Measurements from ENCODE around the gene EVC. TPM values are rescaled to one million over a fixed set of nuclear protein-coding genes. Genes with fewer than 3 reads are reported as not detected.
A peak's percentile ranks its signal among the peaks of the same experiment; 100 is the strongest.
"Not testable (repeated sequence)": the region's sequence is repeated elsewhere in the genome, so short reads cannot be mapped to it uniquely, and the experiment has no call there.

EVC gene
- total RNA-seq, 1 experiment from 2014 or later: 9.1 TPM

DNA sequence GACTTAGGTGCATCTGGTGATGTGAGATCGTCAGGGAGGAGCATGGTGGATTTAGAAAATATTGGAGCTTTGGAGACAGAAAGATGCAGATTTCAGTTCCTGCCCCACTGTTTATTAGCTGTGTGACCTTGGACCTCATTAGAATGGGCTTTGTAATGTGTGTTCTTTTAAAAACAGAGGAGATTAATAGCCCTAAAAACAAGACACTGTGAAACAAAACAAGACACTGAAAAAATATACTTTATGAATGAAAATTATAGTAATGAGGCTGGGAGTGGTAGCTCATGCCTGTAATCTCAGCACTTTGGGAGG is 79.5 kb downstream of the EVC start:
- in situ Hi-C loops (cut with HindIII; ENCODE audit: low pct_unique_long_range_greater_than_20kb, low sequenced_read_pairs): no loop called here

DNA sequence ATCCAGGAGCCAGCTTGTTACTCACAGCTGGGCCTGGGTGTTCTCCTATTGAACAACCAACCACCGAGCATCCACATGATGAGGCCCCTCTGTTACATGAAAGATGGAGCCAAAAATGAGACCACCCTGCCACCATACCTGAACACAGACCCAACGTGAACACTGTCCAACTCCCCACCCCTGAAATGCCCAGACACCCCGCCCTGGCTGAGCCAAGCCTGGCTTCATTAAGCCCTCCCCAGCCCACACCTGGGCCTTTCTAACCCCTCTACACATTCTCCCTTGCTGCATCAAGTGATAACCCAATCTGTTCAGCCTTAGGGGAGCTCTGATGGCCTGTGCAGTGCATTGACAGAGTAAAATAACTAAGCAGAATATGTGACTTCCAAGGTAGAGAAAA is 80.7 kb downstream of the EVC start:
- in situ Hi-C loops (cut with HindIII; ENCODE audit: low pct_unique_long_range_greater_than_20kb, low sequenced_read_pairs): no loop called here
- no peak for DNase-seq (ENCODE audit: low read depth, low spot score)

More for the DNA sequence above, 79.5 kb downstream of the EVC start:
- no peak for DNase-seq (ENCODE audit: low read depth, low spot score)

DNA sequence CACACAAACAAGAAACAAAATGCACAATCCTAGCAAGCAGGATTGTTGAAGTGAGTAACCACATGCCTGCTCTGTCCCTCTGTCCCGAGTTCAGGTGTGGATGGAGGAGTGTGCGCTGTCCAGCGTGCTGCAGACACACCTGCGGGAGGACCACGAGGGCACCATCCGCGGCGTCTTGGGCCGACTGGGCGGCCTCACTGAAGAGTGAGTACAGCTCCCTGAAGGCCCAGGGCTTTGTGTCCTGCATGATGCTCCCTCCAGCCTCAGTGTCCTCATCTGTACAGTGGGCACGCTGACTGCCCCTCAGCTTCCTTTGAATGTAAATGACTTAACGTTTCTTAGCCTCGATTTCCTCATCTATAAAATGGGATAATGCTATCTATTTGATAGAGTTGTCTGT is 82.5 kb downstream of the EVC start:
- no peak for DNase-seq (ENCODE audit: low read depth, low spot score)
- in situ Hi-C loops (cut with HindIII; ENCODE audit: low pct_unique_long_range_greater_than_20kb, low sequenced_read_pairs): no loop called here

DNA sequence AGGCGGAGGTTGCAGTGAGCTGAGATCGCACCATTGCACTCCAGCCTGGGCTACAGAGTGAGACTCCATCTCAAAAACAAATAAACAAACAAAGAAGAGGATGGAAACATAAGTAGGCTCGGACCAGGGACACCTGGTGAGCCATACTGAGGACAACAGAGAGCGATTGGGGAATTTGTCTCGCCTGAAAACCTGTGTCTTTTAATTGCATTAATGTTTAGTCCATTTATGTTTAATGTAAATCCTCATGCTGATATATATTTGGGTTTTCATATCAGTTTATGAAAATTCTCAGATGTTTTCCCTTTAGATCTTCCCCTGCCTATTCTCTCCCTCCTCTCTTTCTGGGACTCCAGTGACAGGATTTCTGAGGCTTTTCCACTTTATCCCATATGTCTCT is 84.6 kb downstream of the EVC start:
- no peak for DNase-seq (ENCODE audit: low read depth, low spot score)
- in situ Hi-C loops (cut with HindIII; ENCODE audit: low pct_unique_long_range_greater_than_20kb, low sequenced_read_pairs): no loop called here

DNA sequence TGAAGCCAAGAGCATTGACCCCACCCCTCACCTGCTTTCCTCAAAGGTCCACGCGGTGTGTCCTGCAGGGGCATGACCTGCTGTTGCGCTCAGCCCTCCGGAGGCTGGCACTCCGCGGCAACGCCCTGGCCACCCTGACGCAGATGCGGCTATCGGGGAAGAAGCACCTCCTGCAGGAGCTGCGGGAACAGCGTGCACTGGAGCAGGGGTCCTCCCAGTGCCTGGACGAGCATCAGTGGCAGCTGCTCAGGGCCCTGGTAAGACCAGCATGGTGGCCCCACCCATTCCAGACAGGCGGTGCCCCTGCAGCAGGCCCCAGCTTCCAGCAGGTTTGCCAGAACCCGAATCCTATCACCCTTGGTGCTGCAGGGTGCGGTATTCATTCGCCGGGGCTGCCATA is 86.0 kb downstream of the EVC start:
- in situ Hi-C loops (cut with HindIII; ENCODE audit: low pct_unique_long_range_greater_than_20kb, low sequenced_read_pairs): no loop called here
- no peak for DNase-seq (ENCODE audit: low read depth, low spot score)

DNA sequence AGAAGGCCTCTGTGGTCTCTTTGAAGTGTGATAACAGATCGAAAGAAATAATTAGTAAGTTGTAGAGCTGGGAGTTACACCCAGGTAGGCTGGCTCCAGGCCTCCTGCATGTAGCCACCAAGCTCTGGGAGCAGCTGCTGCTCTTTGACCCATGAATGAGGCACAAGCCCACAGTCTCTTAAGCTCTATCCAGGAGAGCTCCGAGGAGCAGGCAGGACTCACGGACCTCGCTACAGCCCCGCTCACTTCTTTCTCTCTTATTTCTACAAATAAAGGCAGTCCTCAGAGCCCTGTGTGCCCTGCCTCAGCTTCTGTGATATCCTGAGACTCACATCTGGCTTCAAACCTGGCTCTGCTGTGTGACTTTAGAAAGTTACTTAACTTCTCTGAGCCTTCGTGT is 86.9 kb downstream of the EVC start:
- in situ Hi-C loops (cut with HindIII; ENCODE audit: low pct_unique_long_range_greater_than_20kb, low sequenced_read_pairs): no loop called here
- DNase-seq (ENCODE audit: low read depth, low spot score): no peak

DNA sequence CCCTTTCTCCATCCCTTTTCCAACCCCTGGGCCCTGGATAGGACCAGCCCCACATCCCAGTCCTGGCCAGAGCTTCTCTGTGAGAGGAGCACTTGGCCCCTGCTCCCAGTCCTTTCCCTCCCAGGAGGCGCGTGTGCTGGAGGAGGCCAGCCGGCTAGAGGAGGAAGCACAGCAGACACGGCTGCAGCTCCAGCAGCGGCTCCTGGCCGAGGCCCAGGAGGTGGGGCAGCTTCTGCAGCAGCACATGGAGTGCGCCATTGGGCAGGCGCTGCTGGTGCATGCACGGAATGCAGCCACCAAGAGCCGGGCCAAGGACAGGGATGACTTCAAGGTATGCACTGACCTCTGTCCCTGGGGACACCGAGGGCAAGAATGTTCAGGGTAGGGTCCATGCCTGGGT is 87.5 kb downstream of the EVC start:
- in situ Hi-C loops (cut with HindIII; ENCODE audit: low pct_unique_long_range_greater_than_20kb, low sequenced_read_pairs): no loop called here
- DNase-seq (ENCODE audit: low read depth, low spot score): no peak

DNA sequence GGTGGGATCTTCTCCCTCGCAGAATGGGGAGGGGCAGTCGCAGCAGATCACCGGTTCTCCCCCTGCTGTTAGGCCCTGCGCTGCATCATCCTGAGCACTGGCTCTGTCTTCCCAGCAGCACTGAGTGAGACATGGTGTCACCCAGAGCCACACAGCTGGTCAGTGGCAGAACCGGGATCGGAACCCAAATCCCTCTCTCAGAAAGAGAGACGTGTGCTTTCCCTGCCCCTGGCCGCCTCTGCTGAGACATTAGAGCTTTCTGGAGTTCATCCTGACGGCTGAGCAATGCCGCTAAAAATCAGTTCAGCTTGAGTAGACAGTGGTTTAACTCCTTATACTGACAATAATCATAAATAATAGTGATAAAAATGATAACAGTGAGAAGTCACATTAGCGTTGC is 87.9 kb downstream of the EVC start:
- in situ Hi-C loops (cut with HindIII; ENCODE audit: low pct_unique_long_range_greater_than_20kb, low sequenced_read_pairs): no loop called here

DNA sequence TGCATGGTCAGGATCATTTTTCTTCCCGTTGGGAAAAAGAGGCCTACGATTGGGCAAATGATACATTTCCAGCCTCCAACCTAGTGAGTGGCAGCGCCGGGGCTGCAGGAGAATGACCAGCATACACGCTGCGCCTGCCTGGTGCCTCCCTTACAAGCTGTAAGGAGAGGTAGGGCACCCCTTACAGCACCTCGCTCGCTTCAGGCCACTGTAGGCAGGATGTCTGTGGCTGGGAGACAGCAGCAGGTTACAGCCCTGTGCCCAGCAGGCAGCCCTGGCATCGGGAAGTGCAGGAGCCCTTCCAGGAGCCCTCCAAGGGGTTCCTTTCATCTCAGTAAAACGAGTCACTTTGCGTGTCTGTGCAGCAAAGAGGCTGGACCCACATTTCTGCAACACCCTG is 88.4 kb downstream of the EVC start:
- in situ Hi-C loops (cut with HindIII; ENCODE audit: low pct_unique_long_range_greater_than_20kb, low sequenced_read_pairs): no loop called here
- no peak for DNase-seq (ENCODE audit: low read depth, low spot score)

More for the DNA sequence above, 87.9 kb downstream of the EVC start:
- DNase-seq (ENCODE audit: low read depth, low spot score): no peak

DNA sequence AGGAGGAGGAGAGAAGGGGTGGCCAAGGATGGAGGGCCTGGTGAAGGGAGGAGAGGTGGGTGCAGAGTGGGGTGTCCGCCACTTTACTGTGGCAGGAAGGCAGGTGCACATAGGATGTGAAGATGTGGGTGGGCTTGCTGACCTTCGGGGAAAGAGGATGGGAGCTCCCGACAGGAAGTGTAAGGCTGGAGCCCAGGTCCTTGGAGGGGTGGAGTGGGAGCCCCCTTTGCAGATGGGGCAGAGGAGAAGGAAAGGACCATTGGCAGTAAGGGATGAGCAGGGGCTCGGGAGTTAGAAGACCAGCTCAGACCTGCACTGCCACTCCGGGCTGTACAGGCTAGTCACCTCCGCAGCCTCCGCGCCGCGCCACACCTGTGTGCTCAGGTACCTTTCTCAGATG is 89.5 kb downstream of the EVC start:
- in situ Hi-C loops (cut with HindIII; ENCODE audit: low pct_unique_long_range_greater_than_20kb, low sequenced_read_pairs): no loop called here

DNA sequence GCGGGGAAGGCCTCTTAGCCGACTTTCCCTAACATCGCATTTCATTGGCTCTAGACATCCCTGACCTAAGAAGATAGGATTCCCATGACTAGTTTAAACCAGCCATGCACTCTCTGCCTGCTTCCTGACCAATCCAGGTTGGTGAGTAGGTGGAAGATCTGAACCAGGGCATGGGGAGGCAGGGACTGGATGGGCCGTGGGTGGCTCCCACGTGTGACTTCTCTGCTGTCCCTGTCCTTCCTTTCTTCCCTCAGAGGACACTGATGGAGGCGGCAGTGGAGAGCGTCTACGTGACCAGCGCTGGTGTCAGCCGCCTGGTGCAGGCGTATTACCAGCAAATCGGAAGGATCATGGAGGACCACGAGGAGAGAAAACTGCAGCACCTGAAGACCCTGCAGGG is 90.7 kb downstream of the EVC start:
- no peak for DNase-seq (ENCODE audit: low read depth, low spot score)
- in situ Hi-C loops (cut with HindIII; ENCODE audit: low pct_unique_long_range_greater_than_20kb, low sequenced_read_pairs): no loop called here

More for the DNA sequence above, 89.5 kb downstream of the EVC start:
- DNase-seq (ENCODE audit: low read depth, low spot score): no peak

DNA sequence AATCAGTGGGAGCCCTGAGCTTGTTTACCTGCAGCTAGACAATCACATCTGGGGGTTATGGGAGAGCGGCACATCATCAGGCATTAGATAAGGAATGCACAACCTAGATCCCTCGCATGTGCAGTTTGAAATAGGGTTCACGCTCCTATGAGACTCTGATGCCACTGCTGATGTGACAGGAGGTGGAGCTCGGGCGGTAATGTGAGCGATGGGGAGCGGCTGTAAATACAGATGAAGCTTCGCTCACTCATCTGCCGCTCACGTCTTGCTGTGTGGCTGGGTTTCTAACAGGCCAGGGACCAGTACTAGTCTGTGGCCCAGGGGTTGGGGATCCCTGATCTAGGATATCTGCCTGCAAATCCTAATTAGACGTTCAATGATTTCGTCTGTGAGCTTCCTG is 91.6 kb downstream of the EVC start:
- in situ Hi-C loops (cut with HindIII; ENCODE audit: low pct_unique_long_range_greater_than_20kb, low sequenced_read_pairs): no loop called here
- no peak for DNase-seq (ENCODE audit: low read depth, low spot score)

DNA sequence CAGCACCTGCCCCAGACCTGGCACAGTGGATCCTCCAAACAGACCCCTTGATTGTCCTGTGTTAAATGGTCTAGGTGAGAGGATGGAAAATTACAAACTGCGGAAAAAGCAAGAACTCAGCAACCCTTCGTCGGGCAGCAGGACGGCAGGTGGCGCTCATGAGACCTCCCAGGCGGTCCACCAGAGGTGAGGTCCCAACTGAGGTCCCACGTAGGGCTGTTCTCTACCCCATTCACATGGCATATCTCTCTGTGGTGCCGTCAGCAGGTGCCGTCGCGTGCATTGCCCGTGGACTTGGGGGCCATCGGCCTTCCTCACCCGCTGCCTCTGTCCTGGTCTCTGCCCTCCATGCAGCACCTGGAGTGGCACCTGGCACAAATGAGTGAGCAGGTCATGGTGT is 93.7 kb downstream of the EVC start:
- in situ Hi-C loops (cut with HindIII; ENCODE audit: low pct_unique_long_range_greater_than_20kb, low sequenced_read_pairs): no loop called here
- peak; percentile 34 for DNase-seq (ENCODE audit: low read depth, low spot score)

DNA sequence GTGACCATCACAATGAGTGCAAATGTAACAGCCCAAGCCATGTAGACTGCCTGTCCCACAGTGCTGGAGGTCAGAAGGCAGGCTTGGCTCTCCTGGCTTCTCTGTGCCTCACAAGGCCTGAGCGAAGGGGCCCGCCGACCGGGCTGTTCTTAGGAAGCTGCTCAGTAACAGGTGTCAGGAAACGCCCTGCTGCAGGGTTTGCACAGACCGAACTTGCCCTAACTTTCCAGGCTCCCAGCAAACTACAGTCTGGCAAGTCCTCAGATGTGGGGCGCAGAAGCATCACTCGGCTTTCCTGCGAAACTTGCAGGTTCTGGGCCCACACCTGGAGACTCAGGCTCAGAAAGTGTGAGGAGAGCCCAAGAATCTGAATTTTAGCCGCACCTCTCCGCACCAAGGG is 94.3 kb downstream of the EVC start:
- DNase-seq (ENCODE audit: low read depth, low spot score): no peak
- in situ Hi-C loops (cut with HindIII; ENCODE audit: low pct_unique_long_range_greater_than_20kb, low sequenced_read_pairs): no loop called here

DNA sequence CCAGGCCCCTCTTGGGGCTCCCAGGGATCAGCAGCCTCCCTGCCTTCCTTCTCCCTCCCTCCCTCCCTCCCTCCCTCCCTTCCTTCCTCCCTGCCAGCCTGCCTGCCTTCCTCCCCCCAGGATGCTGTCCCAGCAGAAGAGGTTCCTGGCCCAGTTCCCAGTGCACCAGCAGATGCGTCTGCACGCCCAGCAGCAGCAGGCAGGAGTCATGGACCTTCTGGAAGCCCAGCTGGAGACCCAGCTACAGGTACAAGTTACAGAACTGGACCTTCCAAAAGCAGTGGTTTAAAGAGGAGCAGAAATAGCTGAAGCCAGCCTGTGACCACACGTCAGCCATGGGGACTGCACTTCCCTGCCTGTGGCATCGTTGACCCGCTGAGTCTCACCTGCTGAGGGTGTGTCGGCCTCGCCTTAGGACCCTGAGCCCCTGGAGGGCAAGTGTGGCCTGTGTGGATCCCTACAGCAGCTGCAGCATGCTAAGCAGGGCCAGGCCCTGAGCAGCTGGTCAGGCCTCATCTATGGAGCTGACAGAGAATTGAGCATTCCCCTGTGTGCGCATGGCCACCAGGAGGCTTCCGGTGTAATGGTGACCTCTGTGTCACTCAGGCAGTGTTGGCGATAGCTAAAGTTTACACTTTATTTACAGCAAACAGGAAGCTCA is 97.2 kb downstream of the EVC start:
- in situ Hi-C loops (cut with HindIII; ENCODE audit: low pct_unique_long_range_greater_than_20kb, low sequenced_read_pairs): no loop called here
- no peak for DNase-seq (ENCODE audit: low read depth, low spot score)

DNA sequence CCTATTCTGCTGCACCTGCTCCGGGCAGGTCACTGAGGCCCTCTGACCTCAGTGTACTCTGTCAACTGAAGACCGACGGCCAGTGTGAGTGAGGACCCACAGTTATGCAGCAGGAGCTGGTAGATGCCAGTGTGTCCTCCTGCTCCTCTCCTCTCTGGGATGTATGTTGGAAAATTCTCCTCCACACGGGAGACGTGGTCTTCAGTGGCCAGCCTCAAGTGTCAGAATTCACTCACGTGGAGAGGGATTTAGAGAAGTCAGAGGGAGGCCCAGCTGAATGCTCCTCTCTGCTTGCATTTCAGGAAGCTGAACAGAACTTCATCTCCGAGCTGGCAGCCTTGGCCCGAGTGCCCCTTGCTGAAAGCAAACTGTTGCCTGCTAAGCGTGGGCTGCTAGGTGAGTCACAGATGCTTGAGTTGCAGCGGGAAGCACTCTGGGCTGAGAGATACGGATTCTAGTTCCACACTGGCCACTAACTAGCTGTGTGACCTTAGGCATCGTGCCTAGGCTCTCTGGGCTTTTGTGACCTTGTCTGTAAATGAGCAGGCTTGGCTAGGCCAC is 98.3 kb downstream of the EVC start:
- DNase-seq (ENCODE audit: low read depth, low spot score): no peak
- in situ Hi-C loops (cut with HindIII; ENCODE audit: low pct_unique_long_range_greater_than_20kb, low sequenced_read_pairs): no loop called here

DNA sequence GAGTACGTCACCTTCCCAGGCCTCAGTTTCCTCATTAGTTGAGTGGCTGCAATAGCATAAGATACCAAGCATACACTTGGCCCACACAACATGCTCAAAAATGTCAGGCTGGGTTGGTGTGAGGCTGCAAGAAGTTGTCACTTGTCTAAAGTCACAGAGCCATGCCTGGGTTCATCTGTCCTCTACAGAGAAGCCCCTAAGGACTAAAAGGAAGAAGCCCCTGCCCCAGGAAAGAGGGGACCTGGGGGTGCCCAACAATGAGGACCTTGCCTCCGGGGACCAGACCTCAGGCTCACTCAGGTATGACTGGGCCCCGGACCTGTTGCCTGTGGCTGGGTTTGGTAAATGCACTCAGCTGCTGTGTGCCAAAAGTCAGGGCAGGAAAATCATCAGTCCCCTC is 99.2 kb downstream of the EVC start:
- in situ Hi-C loops (cut with HindIII; ENCODE audit: low pct_unique_long_range_greater_than_20kb, low sequenced_read_pairs): no loop called here
- DNase-seq (ENCODE audit: low read depth, low spot score): no peak

DNA sequence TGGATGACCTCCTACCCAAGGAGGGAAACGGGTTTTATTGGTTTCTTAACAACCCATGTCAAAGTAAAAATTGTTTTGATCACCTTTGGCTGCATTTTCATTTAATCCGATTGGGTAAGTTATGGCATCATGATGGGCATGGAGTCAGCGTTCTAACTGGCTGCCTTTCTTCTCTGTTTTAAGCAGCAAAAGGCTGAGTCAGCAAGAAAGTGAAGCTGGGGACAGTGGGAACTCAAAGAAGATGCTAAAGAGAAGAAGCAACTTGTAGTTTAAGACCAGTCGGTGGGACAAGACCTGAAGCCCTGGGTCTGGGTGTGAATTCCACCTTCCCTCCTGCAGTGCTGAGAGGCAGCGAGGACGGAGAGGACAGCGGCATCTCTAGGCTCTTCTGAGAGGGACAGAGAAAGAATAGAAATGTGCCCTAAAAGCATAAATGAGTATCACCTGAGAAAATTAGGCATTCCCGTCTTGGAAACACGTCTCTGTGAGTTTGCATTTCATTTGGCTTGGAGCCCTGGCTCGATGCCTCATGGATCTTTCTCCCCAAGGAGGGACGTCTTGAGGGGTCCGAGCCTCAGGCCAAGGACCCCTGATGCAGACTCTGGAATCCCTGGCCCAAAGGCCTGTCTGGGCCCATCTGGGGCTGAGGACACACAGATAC is 99.9 kb downstream of the EVC start:
- DNase-seq (ENCODE audit: low read depth, low spot score): no peak
- in situ Hi-C loops (cut with HindIII; ENCODE audit: low pct_unique_long_range_greater_than_20kb, low sequenced_read_pairs): no loop called here

DNA sequence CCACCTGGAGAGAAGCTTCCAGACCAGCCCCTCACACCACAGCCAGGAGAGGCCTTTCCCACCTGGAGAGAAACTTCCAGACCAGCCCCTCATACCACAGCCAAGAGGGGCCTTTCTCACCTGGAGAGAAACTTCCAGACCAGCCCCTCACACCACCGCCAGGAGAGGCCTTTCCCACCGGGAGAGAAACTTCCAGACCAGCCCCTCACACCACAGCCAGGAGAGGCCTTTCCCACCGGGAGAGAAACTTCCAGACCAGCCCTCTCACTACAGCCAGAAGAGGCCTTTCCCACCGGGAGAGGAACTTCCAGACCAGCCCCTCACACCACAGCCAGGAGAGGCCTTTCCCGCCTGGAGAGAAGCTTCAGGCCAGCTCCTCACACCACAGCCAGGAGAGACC is 101.1 kb downstream of the EVC start:
- DNase-seq (ENCODE audit: low read depth, low spot score); in situ Hi-C loops (cut with HindIII; ENCODE audit: low pct_unique_long_range_greater_than_20kb, low sequenced_read_pairs): not testable (repeated sequence)

All from SK-MEL-5 (cell line).